PC-3 (cell line): ENCODE results near the gene FKBP1C. TPM values are rescaled to one million over a fixed set of nuclear protein-coding genes. Genes with fewer than 3 reads are reported as not detected.

ENCODE experiments used
- ATAC-seq: fragments of 200-7000 bp; cut with Tn5 transposase; 2 replicates; pipeline ENCODE4 v1.9.1; 2020; ENCODE audit warnings: mild to moderate bottlenecking, moderate library complexity
- BruUV-seq: library from RNA; stranded (reverse); fragments of 400-500 nt; replicated peaks from 2 replicates; lab custom pipeline; 2021; lab: Mats Ljungman, UMichigan
- CTCF ChIA-PET: fragments of 300-600 bp; sonication (Branson Sonifier 250); formaldehyde crosslinking; loops from one replicate; lab custom pipeline; 2022; ENCODE audit warnings: antibody characterized with exemption; lab: Charles Lee
- POLR2A ChIA-PET: fragments of 300-600 bp; sonication (Branson Sonifier 250); formaldehyde crosslinking; loops from one replicate; lab custom pipeline; 2022; ENCODE audit warnings: antibody characterized with exemption; ENCODE audit not compliant: unreplicated experiment; lab: Charles Lee
- DNase-seq: peaks from one replicate; pipeline ENCODE4 v3.0.0-alpha.2; 2015
- H2AFZ ChIP-seq: fragments of 300-600 bp; sonication (generic); 2 replicates; pipeline ENCODE4 v1.6.0; 2016; ENCODE audit warnings: antibody characterized with exemption, low read length
- H3F3A ChIP-seq: fragments of 300-600 bp; sonication (generic); one replicate; pipeline ENCODE4 v1.6.0; 2017; ENCODE audit warnings: antibody characterized with exemption, low read length, control low read depth, mild to moderate bottlenecking; ENCODE audit not compliant: unreplicated experiment
- H3K27ac ChIP-seq: fragments of 300-600 bp; sonication (generic); 2 replicates; pipeline ENCODE4 v1.5.1; 2016; ENCODE audit warnings: mild to moderate bottlenecking, low read length
- H3K27me3 ChIP-seq: fragments of 300-600 bp; sonication (generic); 2 replicates; pipeline ENCODE4 v1.6.1; 2016; ENCODE audit warnings: low read length, mixed read lengths
- H3K36me3 ChIP-seq: fragments of 300-600 bp; sonication (generic); 2 replicates; pipeline ENCODE4 v1.6.1; 2016; ENCODE audit warnings: low read depth, mixed run types, low read length, mixed read lengths
- H3K4me1 ChIP-seq: fragments of 300-600 bp; sonication (generic); 2 replicates; pipeline ENCODE4 v1.5.1; 2016; ENCODE audit warnings: low read length; ENCODE audit not compliant: insufficient read depth
- H3K4me2 ChIP-seq: fragments of 300-600 bp; sonication (generic); 2 replicates; pipeline ENCODE4 v1.6.0; 2016; ENCODE audit warnings: low read length
- H3K4me3 ChIP-seq: fragments of 300-600 bp; sonication (generic); 2 replicates; pipeline ENCODE4 v1.5.1; 2016; ENCODE audit warnings: mild to moderate bottlenecking, low read length, mixed read lengths
- H3K79me2 ChIP-seq: fragments of 300-600 bp; sonication (generic); 2 replicates; pipeline ENCODE4 v1.6.1; 2017; ENCODE audit warnings: low read length, mixed read lengths
- H3K9ac ChIP-seq: fragments of 300-600 bp; sonication (generic); 2 replicates; pipeline ENCODE4 v1.6.0; 2016; ENCODE audit warnings: mild to moderate bottlenecking, low read length
- H3K9me2 ChIP-seq: fragments of 300-600 bp; sonication (generic); replicated peaks from 2 replicates; pipeline ENCODE4 v1.6.1; 2016; ENCODE audit warnings: mixed run types, low read length, mixed read lengths
- H3K9me3 ChIP-seq: fragments of 300-600 bp; sonication (generic); 2 replicates; pipeline ENCODE4 v1.6.1; 2016; ENCODE audit warnings: low read length, mixed read lengths
- H4K20me1 ChIP-seq: fragments of 300-600 bp; sonication (generic); 2 replicates; pipeline ENCODE4 v1.6.1; 2016; ENCODE audit warnings: low read length, mixed read lengths
- EZH2 ChIP-seq: fragments of 300-600 bp; sonication (generic); IDR thresholded peaks from one replicate; pipeline ENCODE4 v1.6.1; 2017; ENCODE audit warnings: antibody characterized with exemption, mild to moderate bottlenecking, low read length; ENCODE audit not compliant: unreplicated experiment
- EZH2phosphoT487 ChIP-seq: fragments of 300-600 bp; sonication (generic); IDR thresholded peaks from 2 replicates; pipeline ENCODE4 v1.6.1; 2018; ENCODE audit warnings: mild to moderate bottlenecking, antibody characterized with exemption, low read length, borderline replicate concordance
- intact Hi-C: fragments of 100-400 bp; cut with micrococcal nuclease; formaldehyde crosslinking; loops from 2 replicates; pipeline ENCODE4 v1.9.0; 2023
- total RNA-seq: library from RNA; depleted of rRNA; stranded (reverse); fragments of >200 nt; gene quantifications from 2 replicates; pipeline ENCODE4 v1.2.3, GENCODE V29; 2014
- TF ChIP-seq, protein P1 (sequence below): fragments of 300-600 bp; sonication (generic); conservative IDR thresholded peaks from 2 replicates; pipeline ENCODE4 v1.5.1; 2017; ENCODE audit warnings: antibody characterized with exemption, low read depth, mild to moderate bottlenecking, low read length

FKBP1C gene
- total RNA-seq, 1 experiment from 2014 or later: 1.9 TPM

DNA sequence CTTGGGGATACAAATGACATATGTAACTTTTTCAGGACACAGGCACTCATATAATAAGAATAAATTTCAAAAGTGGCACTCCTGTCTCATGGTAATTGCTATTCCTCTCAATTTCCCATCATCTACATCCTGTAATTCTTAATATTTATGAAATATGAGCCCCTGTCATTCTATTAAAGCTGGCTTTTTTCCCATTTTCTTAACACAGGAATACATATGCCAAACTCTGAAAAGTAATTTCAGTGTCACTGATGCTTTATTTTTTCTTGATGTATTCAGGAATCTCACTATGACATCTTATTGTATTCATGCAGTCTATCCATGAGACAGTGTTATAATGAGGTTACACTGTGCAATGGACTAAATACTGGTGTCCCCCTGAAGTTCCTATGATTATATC, 24.3 kb upstream of the FKBP1C start:
- DNase-seq: no peak
- no peak overlapping the region for H2AFZ ChIP-seq
- H3K27me3 ChIP-seq: no peaks in the 10 kb centered on the region
- no peak overlapping the region for H3K9ac ChIP-seq
- no peak overlapping the region for H3K27ac ChIP-seq
- H3F3A ChIP-seq: no peaks in the 10 kb centered on the region
- no peak overlapping the region for H3K4me2 ChIP-seq
- no peaks in the 10 kb centered on the region for H3K9me2 ChIP-seq
- intact Hi-C loops: no loop called here
- no peaks in the 10 kb centered on the region for H3K9me3 ChIP-seq
- H3K4me1 ChIP-seq: no peaks in the 10 kb centered on the region
- H3K4me3 ChIP-seq: no peak overlapping the region
- no peak for TF ChIP-seq EZH2phosphoT487
- TF ChIP-seq, protein P1, sequence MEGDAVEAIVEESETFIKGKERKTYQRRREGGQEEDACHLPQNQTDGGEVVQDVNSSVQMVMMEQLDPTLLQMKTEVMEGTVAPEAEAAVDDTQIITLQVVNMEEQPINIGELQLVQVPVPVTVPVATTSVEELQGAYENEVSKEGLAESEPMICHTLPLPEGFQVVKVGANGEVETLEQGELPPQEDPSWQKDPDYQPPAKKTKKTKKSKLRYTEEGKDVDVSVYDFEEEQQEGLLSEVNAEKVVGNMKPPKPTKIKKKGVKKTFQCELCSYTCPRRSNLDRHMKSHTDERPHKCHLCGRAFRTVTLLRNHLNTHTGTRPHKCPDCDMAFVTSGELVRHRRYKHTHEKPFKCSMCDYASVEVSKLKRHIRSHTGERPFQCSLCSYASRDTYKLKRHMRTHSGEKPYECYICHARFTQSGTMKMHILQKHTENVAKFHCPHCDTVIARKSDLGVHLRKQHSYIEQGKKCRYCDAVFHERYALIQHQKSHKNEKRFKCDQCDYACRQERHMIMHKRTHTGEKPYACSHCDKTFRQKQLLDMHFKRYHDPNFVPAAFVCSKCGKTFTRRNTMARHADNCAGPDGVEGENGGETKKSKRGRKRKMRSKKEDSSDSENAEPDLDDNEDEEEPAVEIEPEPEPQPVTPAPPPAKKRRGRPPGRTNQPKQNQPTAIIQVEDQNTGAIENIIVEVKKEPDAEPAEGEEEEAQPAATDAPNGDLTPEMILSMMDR: no peak
- TF ChIP-seq EZH2: no peak
- POLR2A ChIA-PET: no interaction called here
- BruUV-seq: no TSS peak
- no peaks in the 10 kb centered on the region for H3K79me2 ChIP-seq
- no peaks in the 10 kb centered on the region for H4K20me1 ChIP-seq
- CTCF ChIA-PET: no interaction called here
- no peak for ATAC-seq
- no peaks in the 10 kb centered on the region for H3K36me3 ChIP-seq

DNA sequence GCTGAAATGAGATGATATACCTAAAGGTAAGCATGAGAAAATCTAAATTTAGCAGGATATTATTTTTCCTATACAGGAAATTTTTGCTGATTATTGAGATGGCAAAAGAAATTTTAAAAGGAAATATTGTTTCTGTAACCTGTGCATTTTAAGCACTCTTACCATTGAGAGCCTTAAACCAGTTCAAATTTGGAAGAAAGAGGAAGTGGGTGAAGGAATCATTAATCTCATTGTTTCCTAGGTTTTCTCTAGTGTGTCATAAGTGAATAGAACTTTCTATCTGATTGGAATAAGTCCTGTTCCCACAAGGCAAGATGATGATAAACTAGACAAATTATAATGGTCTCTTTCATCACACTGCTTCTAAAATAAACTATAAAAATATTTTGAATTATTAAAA, 22.4 kb upstream of the FKBP1C start:
- no peak overlapping the region for H3K27ac ChIP-seq
- H4K20me1 ChIP-seq: no peaks in the 10 kb centered on the region
- no peaks in the 10 kb centered on the region for H3K27me3 ChIP-seq
- H3K4me1 ChIP-seq: no peaks in the 10 kb centered on the region
- ATAC-seq: no peak
- POLR2A ChIA-PET: no interaction called here
- H3K4me2 ChIP-seq: no peak overlapping the region
- H3K9me2 ChIP-seq: no peaks in the 10 kb centered on the region
- H3K36me3 ChIP-seq: no peaks in the 10 kb centered on the region
- H3F3A ChIP-seq: no peaks in the 10 kb centered on the region
- no peaks in the 10 kb centered on the region for H3K79me2 ChIP-seq
- H2AFZ ChIP-seq: no peak overlapping the region
- H3K9ac ChIP-seq: no peak overlapping the region
- H3K4me3 ChIP-seq: no peak overlapping the region
- H3K9me3 ChIP-seq: no peaks in the 10 kb centered on the region
- no TSS peak for BruUV-seq
- intact Hi-C loops: no loop called here
- DNase-seq: no peak
- CTCF ChIA-PET: no interaction called here
- no peak for TF ChIP-seq EZH2
- no peak for TF ChIP-seq EZH2phosphoT487
- TF ChIP-seq, protein P1: no peak

DNA sequence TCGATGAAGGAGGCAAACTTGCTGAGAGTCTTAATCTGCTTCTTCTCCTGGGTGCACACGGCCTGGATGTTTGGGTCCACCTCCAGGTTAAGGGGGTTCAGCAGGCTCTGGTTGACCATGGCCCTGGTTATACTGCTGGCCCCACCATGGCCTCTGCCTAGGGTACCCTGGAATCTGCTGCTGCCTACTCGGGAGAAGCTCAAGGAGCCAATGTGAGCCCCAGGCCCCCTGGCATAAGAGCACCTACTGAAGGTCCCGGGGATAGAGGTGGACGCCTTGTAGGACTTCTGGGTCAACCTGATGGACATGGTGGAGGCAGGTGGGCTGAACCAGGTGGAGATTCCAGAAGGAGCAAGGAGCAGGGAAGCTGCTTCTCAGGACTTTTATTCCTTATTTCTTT, 17.9 kb upstream of the FKBP1C start:
- H3F3A ChIP-seq: no peaks in the 10 kb centered on the region
- no peaks in the 10 kb centered on the region for H4K20me1 ChIP-seq
- H3K9me3 ChIP-seq: no peaks in the 10 kb centered on the region
- H3K9ac ChIP-seq: no peak overlapping the region
- intact Hi-C loops: no loop called here
- H3K27ac ChIP-seq: no peak overlapping the region
- H3K4me1 ChIP-seq: no peaks in the 10 kb centered on the region
- ChIA-PET POLR2A (no interaction called here), CTCF (no interaction called here)
- no peaks in the 10 kb centered on the region for H3K9me2 ChIP-seq
- H3K4me2 ChIP-seq: no peak overlapping the region
- H3K79me2 ChIP-seq: no peaks in the 10 kb centered on the region
- H3K27me3 ChIP-seq: no peaks in the 10 kb centered on the region
- no TSS peak for BruUV-seq
- H3K4me3 ChIP-seq: no peak overlapping the region
- DNase-seq: no peak
- no peaks in the 10 kb centered on the region for H3K36me3 ChIP-seq
- no peak for ATAC-seq
- H2AFZ ChIP-seq: no peak overlapping the region
- TF ChIP-seq EZH2phosphoT487: no peak
- TF ChIP-seq EZH2: no peak
- TF ChIP-seq, protein P1: no peak
